ENCODE measurements around the gene DNM1L.
"Not testable (repeated sequence)": the region's sequence is repeated elsewhere in the genome, so short reads cannot be mapped to it uniquely, and the experiment has no call there.

Gene DNM1L

GRCh38 chr12:32698285-32698684, 19.2 kb downstream of the DNM1L start:
- peak; percentile 42 for DNase-seq

- DNase-seq: not testable (repeated sequence)
Observed at GRCh38 chr12:32699437-32699836, 20.3 kb downstream of the DNM1L start.

GRCh38 chr12:32702473-32702872, 23.4 kb downstream of the DNM1L start:
- no peak for DNase-seq

GRCh38 chr12:32702946-32703345, 23.8 kb downstream of the DNM1L start:
- no peak for DNase-seq

- no peak for DNase-seq
Observed at GRCh38 chr12:32705783-32706182, 26.7 kb downstream of the DNM1L start.

GRCh38 chr12:32706335-32707024, 27.4 kb downstream of the DNM1L start:
- no peak for DNase-seq

- no peak for DNase-seq
Observed at GRCh38 chr12:32708926-32709325, 29.8 kb downstream of the DNM1L start.

- DNase-seq: no peak
Observed at GRCh38 chr12:32714772-32715171, 35.7 kb downstream of the DNM1L start.

GRCh38 chr12:32718926-32719325, 39.8 kb downstream of the DNM1L start:
- no peak for DNase-seq

GRCh38 chr12:32725308-32725707, 46.2 kb downstream of the DNM1L start:
- not testable (repeated sequence) for DNase-seq

GRCh38 chr12:32726286-32726685, 47.2 kb downstream of the DNM1L start:
- DNase-seq: no peak

GRCh38 chr12:32727237-32727636, 48.1 kb downstream of the DNM1L start:
- no peak for DNase-seq

- DNase-seq: no peak
Observed at GRCh38 chr12:32734952-32735351, 55.9 kb downstream of the DNM1L start.

GRCh38 chr12:32736445-32736844, 57.3 kb downstream of the DNM1L start:
- no peak for DNase-seq

GRCh38 chr12:32737715-32738114, 58.6 kb downstream of the DNM1L start:
- DNase-seq: no peak

- DNase-seq: no peak
Observed at GRCh38 chr12:32739279-32739678, 60.2 kb downstream of the DNM1L start.

- DNase-seq: no peak
Observed at GRCh38 chr12:32742133-32742532, 63.0 kb downstream of the DNM1L start.

- DNase-seq: no peak
Observed at GRCh38 chr12:32743264-32743663, 64.2 kb downstream of the DNM1L start.

- no peak for DNase-seq
Observed at GRCh38 chr12:32753605-32754004, 74.5 kb downstream of the DNM1L start.

GRCh38 chr12:32754111-32754510, 75.0 kb downstream of the DNM1L start:
- DNase-seq: no peak

- peak; percentile 57 for DNase-seq
Observed at GRCh38 chr12:32755051-32755653, 76.1 kb downstream of the DNM1L start.

- DNase-seq: peak; percentile 98
Observed at GRCh38 chr12:32755654-32756475, 76.8 kb downstream of the DNM1L start, which contains the start of gene YARS2. TSS of gene YARS2 (minus strand) at chr12:32755897. CDS start at chr12:32755874, 23 bp downstream.

- DNase-seq: no peak
Observed at GRCh38 chr12:32756476-32757066, 77.5 kb downstream of the DNM1L start.
